HG03139 (cell line): ENCODE results near the gene HAUS3.

Experiments used
- ATAC-seq: cut with Tn5 transposase; IDR thresholded peaks from one replicate; pipeline ENCODE4 v1.9.1; 2021; ENCODE audit not compliant: unreplicated experiment

The HAUS3 gene

GRCh38 chr4:2253160-2254084, 11.5 kb upstream of the HAUS3 start:
- no peak for ATAC-seq

- no peak for ATAC-seq
These were observed 10.7 kb upstream of the HAUS3 start for GRCh38 chr4:2252530-2253091.

GRCh38 chr4:2251795-2252529, 10.0 kb upstream of the HAUS3 start:
- no peak for ATAC-seq

- ATAC-seq: no peak
These were observed 9.3 kb upstream of the HAUS3 start for GRCh38 chr4:2251073-2251794.

GRCh38 chr4:2250357-2251072, 8.6 kb upstream of the HAUS3 start:
- no peak for ATAC-seq

- no peak for ATAC-seq
These were observed 7.8 kb upstream of the HAUS3 start for GRCh38 chr4:2249526-2250356.

GRCh38 chr4:2248821-2249261, 6.9 kb upstream of the HAUS3 start:
- ATAC-seq: no peak

GRCh38 chr4:2248044-2248780, 6.3 kb upstream of the HAUS3 start:
- ATAC-seq: no peak

- ATAC-seq: no peak
These were observed 5.5 kb upstream of the HAUS3 start for GRCh38 chr4:2247128-2248043.

GRCh38 chr4:2246384-2247127, 4.6 kb upstream of the HAUS3 start:
- no peak for ATAC-seq

- no peak for ATAC-seq
These were observed 3.9 kb upstream of the HAUS3 start for GRCh38 chr4:2245787-2246275.

- no peak for ATAC-seq
These were observed 3.3 kb upstream of the HAUS3 start for GRCh38 chr4:2245057-2245786.

- no peak for ATAC-seq
These were observed 1.9 kb upstream of the HAUS3 start for GRCh38 chr4:2243681-2244380.

GRCh38 chr4:2241003-2241402, 918 bp downstream of the HAUS3 start:
- no peak for ATAC-seq

- no peak for ATAC-seq
These were observed 4.8 kb downstream of the HAUS3 start for GRCh38 chr4:2236944-2237666.
